IPS-18c (cell line): ENCODE measurements around the gene ARPP21.

Source experiments
- H3K4me3 ChIP-seq: 2 replicates; pipeline ENCODE4 v1.7.0; 2013; ENCODE audit warnings: low read depth, mild to moderate bottlenecking, low read length, moderate library complexity; ENCODE audit not compliant: insufficient read depth
- H3K9me3 ChIP-seq: one replicate; pipeline ENCODE4 v1.6.1; 2013; ENCODE audit warnings: mild to moderate bottlenecking, low read length, moderate library complexity; ENCODE audit not compliant: control insufficient read depth, insufficient read depth

The ARPP21 gene

DNA sequence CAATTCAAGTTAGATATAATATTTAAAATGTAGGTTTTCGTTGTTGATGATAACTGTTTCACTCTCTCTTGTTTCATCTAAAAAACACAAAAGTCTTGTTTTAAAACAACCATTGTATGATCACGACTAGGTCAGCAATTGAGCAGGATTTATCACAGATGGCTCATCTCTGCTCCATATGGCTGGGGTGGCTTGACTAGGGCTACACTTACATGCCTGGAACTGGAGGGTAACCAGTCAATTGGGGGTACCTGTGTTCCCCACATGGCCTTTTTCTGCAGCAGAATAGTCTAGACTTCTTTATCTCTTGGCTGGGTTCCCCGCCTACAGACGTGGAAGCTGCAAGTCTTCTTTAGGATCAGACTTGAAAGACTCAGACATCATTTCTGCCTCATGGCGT lies 103.9 kb downstream of the ARPP21 start:
- Histone ChIP-seq H3K4me3 (no peak overlapping the region), H3K9me3 (no peaks in the 10 kb centered on the region)

DNA sequence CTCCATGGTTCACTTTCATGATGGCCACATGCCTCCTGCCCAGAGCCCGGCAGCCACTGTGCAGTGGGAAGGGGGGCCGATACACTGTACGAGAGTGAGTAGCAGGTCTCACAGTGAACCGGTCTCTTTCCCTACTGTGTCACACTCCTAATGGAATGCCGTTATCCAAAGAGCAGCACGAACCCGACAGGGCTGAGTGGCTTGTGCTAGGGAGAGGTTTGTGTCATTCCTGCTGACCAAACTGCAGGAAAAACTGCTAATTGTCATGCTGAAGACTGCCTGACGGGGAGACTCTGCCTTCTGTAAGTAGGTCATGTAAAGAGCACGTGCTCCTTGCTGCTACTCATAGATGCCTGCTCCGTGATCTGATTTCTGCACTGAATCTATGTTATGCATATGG lies 105.1 kb downstream of the ARPP21 start:
- Histone ChIP-seq H3K4me3 (no peak overlapping the region), H3K9me3 (no peaks in the 10 kb centered on the region)

DNA sequence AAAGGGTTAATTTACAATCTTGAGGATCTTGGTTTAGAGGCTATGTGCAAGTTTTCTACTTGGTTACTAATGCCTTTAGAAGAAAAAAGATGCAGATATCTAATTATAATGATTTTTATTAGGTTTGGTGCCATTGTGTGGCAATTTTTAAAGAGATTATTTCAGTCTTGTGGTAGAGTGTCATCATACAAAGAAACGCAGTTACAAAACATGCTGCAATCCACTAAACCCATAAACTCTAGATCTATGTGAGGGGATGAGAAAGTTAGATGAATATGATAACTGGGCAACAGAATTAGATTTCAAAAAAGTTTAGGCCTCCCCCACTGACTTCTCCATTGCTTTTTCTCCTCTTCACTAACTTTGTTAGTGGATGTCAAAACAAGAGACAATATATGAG lies 106.0 kb downstream of the ARPP21 start:
- peaks cover 2% of the 10 kb centered on the region for H3K9me3 ChIP-seq
- no peak overlapping the region for H3K4me3 ChIP-seq

DNA sequence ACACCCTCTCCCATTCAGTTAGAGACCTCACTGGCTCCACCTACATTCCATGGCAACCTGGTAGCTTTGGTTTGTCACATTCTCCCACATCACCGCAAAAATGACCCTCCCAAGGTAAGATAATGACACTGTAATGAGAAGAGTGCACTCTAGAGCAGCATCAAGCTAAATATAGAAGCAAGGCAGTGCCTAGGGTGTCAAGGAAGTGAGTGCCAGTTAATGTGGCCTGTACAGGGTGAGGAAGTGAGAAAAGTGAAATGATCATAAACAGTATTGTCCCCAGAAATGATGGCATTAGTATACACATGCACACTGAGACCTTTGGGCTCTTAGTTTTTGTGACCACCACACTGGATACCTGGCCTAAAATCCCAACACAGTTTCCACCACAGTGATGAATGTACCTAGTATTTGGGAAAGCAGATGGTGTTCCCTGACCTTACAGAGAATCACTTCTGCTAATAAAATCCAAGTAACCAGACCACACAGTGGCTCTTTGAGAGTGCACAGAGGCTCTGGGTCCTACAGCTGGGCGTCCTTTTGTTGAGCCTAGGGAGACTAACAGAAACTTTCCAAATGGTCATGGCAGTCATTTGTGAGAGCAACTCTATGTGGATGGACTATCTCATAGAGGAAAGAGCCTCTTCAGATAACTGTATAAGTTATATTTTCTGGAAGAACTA lies 106.6 kb downstream of the ARPP21 start:
- peaks cover 2% of the 10 kb centered on the region for H3K9me3 ChIP-seq
- H3K4me3 ChIP-seq: no peak overlapping the region

DNA sequence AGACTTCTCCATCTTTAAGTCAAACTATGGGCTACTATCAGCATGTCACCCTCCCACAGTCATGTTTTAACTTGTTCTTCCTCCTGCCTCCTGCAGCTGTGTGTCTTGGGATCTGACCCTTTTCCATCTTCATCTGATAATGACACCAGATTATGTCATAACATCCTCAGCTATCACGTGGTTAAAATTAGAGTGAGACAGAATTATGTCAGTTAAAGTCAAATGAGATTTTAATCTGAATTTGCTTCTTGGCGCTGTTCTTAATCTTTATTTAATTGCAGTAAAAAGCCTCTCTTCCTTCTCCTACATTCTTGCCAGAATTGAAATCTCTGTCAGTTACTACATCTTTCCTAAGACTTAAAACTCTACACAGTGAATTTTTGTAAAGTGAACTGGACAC lies 107.2 kb downstream of the ARPP21 start:
- Histone ChIP-seq H3K4me3 (no peak overlapping the region), H3K9me3 (peaks cover 2% of the 10 kb centered on the region)

DNA sequence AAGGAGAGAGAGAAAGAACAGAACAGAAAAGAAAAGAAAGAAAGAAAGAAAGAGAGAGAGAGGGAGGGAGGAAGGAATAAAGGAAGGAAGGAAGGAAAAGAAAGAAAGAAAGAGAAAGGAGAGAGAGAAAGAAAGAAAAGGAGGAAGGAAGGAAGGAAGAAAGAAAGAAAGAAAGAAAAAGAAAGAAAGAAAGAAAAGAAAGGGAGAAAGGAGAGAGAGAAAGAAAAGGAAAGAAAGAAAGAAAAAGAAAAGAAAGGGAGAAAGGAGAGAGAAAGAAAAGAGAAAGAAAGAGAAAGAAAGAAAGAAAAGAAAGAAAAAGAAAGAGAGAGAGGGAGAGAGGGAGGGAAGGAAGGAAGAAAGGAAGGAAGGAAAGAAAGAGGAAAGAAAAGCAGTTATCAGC lies 108.8 kb downstream of the ARPP21 start:
- Histone ChIP-seq H3K4me3 (no peak overlapping the region), H3K9me3 (peaks cover 2% of the 10 kb centered on the region)

DNA sequence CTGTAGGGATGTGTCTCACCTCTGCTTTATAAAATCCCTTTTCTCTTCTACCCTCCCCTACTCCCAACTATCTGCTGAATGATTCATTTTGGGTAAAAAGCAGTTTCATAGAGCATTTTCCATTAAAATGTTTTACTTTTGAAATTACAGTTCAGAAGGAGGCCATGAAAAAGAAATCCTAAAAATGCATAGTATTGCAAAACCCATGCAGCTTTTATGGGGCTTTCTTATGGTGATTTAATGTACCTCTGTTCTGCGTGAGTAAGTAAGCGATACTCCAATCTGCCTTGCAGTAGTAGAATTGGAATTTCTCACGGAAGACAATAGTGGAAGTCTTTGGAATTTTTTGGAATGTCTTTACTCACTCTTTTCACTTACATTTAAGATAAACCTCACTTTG lies 111.9 kb downstream of the ARPP21 start:
- H3K9me3 ChIP-seq: peaks cover 2% of the 10 kb centered on the region
- H3K4me3 ChIP-seq: no peak overlapping the region

DNA sequence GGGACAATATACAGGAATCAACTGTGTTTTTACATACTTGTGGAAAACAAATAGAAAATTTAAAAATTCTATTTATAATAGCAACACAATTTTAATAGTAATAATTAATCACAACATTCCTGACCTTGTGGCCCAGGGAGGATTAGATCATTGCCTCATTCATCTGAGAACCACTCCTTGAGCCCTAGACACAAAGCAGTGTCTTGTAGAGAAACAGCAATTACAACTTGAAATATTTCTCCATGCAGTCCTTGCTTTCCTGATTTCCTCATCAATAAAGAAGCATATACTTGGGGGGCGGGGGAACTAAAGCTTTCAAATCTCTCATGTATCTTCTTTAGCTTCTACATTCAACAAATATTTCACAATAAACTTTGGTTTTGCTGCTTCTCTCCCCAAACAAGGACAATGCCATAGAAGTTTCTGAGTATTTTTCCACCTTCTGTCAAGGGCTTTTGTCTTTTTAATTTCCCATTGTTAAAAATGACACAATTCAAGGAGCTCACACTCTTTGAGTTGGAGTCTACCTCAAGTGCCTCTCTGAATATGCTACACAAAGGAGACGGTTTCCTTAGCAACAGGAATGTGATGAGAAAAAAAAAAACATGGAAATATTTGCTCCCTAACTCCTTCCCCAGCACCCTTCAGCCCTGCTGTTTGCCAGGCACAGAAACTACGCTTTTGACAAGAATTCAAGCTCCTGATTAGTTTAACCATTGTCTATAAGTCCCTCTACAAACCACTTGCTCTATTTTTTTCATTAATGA lies 118.8 kb downstream of the ARPP21 start:
- no peak overlapping the region for H3K4me3 ChIP-seq
- H3K9me3 ChIP-seq: no peaks in the 10 kb centered on the region

DNA sequence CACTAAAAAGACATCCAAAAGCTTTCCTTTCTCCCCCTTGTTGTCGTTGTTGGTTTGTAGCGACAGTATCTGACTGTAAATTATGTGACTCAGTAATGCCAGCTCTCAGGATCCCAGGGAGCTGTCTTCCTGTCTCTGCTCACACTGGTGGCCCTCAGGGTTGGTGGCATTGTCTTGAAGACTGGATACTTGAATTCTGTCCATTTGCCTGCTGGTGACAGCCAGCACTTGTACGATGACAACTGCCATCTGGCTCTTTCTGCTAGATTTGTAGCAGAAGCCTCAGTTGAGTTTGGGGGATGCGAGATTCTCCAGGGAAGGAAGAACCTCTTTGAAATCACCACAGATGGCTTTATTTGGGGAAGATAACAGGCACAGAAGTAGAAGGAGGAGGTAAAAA lies 120.8 kb downstream of the ARPP21 start:
- H3K9me3 ChIP-seq: no peaks in the 10 kb centered on the region

DNA sequence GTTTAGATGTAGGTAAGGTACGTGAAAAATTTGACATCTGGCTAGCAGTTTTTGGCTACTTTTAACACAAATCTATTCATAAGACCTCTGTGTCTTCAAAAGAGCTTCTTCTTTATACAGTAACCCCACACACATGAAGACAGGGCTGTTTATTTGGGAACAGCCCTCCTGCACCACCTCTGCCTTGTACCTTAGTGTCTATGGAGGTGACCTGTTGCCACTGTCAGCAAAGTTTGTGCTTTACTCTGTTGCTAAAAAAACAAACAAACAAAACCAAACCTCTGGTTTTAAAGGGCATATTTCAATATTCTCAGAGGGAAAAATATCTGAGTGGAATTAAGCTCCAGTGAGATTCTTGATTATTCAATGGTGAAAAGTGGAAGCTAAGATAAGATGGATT lies 122.0 kb downstream of the ARPP21 start:
- H3K4me3 ChIP-seq: no peak overlapping the region
- H3K9me3 ChIP-seq: no peaks in the 10 kb centered on the region

More for the DNA sequence above, 120.8 kb downstream of the ARPP21 start:
- no peak overlapping the region for H3K4me3 ChIP-seq

DNA sequence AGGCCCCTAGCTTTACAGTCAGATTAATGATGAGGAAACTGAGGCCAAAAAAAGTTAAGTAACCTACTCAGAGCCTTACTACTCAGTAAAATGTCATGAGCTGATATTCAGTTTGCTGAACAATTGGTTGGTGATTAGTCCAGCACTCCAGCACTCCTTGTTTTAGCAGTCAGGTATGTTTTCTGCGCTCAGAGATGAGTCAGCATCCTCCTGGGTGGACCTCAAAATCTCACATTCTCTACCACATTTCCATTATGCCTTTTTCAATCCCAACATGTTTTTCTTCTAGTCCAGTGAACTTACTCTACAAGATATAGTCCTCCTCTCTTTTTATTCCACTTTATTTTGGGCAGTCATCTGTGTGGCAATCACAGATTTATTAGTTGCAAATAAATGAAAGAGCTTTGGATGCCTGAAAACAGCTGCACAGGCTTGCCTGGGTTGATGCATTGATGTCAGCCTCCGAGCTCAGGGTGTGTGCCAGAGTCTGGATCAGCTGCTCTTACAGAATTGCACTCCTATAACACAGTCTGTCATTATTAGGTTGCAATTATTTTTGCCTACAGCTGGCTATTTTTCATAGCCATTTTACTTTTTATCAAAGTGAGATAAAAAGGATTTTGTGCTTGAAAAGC lies 133.2 kb downstream of the ARPP21 start:
- Histone ChIP-seq H3K9me3 (no peaks in the 10 kb centered on the region), H3K4me3 (no peak overlapping the region)

DNA sequence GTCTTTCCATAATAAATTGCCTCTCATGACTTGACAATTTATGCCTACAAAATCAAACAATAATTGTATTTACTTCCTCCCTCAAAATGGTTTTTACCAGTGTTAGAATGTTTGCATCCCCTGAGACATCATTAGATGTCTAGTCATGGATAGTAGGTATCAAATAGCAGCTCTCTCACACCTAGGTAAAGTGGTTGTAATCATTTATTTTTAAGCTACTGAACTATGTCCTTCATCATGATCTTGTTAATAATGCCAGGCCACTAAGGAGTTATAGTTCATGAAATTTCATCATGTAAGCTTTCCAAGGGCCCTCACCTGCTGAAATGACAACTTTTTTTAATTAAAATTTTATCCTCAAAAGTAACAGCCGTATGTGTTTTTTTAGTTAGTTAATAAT lies 134.1 kb downstream of the ARPP21 start:
- Histone ChIP-seq H3K4me3 (no peak overlapping the region), H3K9me3 (no peaks in the 10 kb centered on the region)

DNA sequence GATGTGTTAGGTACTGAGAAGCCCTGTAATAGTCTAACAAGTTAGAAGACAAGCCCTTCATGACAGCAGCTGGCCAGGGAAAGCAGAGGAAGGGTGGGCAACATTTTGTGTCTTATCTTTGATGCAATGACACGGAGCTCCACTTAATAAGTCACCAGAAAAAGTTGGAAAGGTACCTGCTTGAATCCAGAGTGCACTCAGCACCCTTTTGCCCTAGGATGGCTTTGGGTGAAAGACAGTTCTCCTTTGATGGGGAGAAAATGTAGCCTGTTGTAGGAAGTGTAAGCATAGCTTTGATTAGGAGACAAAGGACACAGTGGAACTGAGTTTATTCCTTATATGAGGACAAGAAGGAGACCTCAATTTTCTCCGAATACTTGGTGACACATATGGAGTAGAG lies 137.0 kb downstream of the ARPP21 start:
- H3K4me3 ChIP-seq: no peak overlapping the region
- H3K9me3 ChIP-seq: no peaks in the 10 kb centered on the region

DNA sequence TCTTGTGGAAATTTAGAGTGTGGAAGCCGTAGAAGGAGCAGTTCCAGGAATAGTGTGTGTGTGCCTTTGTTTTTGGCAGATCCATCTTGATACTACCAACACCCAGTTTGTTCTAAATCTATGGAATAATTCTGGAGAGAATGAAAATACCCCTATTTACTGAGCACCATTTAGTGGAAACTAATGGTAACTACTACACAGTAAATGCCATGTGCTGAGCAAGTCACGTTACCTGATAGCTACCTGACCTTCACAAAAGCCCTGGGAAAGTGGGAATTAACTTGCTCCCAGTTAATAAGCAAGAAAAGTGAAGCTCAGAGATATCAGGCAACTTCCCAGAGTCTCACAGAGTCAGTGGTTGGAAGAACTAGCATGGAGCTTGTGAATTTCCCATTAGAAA lies 137.7 kb downstream of the ARPP21 start:
- Histone ChIP-seq H3K9me3 (no peaks in the 10 kb centered on the region), H3K4me3 (no peak overlapping the region)

DNA sequence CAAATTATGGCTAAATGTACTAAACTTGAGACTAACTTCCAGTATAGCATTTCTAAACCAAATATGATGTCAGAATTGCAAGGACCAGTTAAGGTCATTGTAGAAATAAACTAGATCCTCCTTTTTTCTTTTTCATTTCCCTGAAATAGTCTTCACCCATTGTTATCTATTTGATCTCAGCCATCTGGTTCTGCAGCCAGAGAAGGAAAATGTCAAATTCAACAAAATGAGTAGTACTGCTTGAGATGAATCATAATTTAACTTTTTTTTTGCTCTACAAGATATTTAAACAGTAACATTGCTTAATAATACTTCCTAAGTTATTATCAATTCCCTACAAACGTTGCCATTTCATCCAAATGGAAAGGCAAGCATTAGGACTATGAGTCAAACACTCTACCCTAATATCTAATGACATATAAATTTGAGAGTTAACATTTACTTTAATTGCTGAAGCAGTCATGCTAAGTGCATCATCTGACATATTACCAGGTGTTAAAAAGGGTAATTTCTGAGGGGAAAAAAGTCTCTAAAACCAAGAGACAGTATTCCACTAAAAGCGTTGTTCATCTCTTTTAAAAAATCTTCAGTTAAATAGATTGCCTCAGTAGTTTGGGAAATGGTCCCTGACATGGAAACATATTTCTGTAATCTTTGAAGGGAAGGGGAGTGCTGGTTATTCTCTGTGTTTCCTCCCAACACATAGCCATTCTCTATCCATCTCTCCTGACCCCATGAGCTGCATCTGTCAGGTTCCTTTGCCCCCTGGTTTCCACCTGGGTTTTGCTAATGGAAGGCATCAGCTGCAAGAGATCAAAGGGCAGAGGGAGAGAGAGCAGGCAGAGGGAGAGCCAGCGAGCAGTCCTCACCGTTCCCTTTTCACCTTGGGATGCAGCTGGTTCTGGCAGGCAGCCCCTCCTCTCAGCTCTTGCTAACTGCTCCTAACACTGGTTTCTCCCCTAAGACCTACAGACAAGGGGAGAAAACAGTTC lies 138.5 kb downstream of the ARPP21 start:
- H3K4me3 ChIP-seq: no peak overlapping the region
- H3K9me3 ChIP-seq: no peaks in the 10 kb centered on the region

DNA sequence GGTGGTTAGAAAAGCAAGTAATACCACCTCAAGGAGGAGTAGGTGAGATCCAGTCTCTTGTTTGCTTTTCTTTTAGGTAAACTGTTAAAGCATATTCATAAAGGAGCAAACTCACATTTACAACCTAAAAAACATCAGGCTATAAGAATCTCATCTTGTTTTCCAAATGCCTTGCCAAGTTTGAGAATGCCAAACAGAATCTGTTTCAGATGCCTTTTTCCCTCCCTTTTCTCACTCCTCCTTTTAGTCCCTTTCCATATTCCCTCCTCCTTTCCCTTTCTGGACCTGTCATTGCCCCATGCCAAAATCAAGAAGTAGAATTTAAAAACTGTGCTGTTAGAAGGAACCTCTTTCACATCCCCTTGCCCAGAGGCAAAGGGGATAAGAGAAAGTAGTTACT lies 140.3 kb downstream of the ARPP21 start:
- Histone ChIP-seq H3K9me3 (no peaks in the 10 kb centered on the region), H3K4me3 (no peak overlapping the region)

DNA sequence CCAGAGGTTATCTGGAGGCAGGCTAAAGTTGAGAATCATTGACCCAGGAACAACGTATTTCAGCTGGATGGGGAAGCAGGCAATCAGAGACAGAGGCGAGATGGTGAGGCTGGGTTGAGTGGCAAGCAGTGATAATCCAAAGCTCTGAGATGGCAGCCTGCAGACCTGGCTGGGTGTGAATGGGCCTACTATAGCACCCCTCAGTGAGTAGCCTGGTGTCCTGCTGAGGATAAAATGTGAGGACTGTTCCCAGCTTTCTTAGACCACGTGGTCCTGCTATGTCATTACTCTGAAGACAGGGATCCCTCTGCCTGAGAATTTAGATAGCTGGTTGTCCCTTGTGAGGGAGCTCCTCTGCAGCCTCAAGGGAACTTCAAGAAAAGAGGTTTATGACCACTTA lies 141.5 kb downstream of the ARPP21 start:
- Histone ChIP-seq H3K4me3 (no peak overlapping the region), H3K9me3 (no peaks in the 10 kb centered on the region)
